OCI-LY7 (cell line): ENCODE results near the gene TPT1. TPM values are rescaled to one million over a fixed set of nuclear protein-coding genes. Genes with fewer than 3 reads are reported as not detected.
"Not testable (repeated sequence)": the region's sequence is repeated elsewhere in the genome, so short reads cannot be mapped to it uniquely, and the experiment has no call there.

ENCODE experiments used
- Bru-seq: library from RNA; stranded (reverse); fragments of 400-500 nt; gene quantifications from one replicate; lab custom pipeline; 2021; lab: Mats Ljungman, UMichigan
- BruChase-seq, 2 experiments: library from RNA; stranded (reverse); fragments of 400-500 nt; gene quantifications; one replicate each; lab custom pipeline; 2021; lab: Mats Ljungman, UMichigan
- BruUV-seq: library from RNA; stranded (reverse); fragments of 400-500 nt; replicated peaks from 2 replicates; lab custom pipeline; 2021; lab: Mats Ljungman, UMichigan
- CTCF ChIA-PET: fragments of 300-600 bp; sonication (Branson Sonifier 250); formaldehyde crosslinking; loops from one replicate; lab custom pipeline; 2022; ENCODE audit warnings: antibody characterized with exemption; ENCODE audit not compliant: unreplicated experiment; lab: Charles Lee
- POLR2A ChIA-PET: fragments of 300-600 bp; sonication (Branson Sonifier 250); formaldehyde crosslinking; loops from one replicate; lab custom pipeline; 2022; ENCODE audit warnings: antibody characterized with exemption; lab: Charles Lee
- DNase-seq: peaks from one replicate; pipeline ENCODE4 v3.0.0-alpha.2; 2015; ENCODE audit warnings: low spot score
- H2AFZ ChIP-seq: fragments of 200-600 bp; sonication (generic), shearing (Covaris generic); 2 replicates; pipeline ENCODE4 v1.6.1; 2014; ENCODE audit warnings: mild to moderate bottlenecking, antibody characterized with exemption, low read length, moderate library complexity
- H3K27ac ChIP-seq: fragments of 200-600 bp; sonication (generic); 2 replicates; pipeline ENCODE4 v1.5.1; 2014; ENCODE audit warnings: mixed run types, low read depth, mild to moderate bottlenecking, moderate library complexity, low read length, inconsistent platforms; ENCODE audit not compliant: poor library complexity, severe bottlenecking
- H3K36me3 ChIP-seq: fragments of 200-600 bp; sonication (generic); 2 replicates; pipeline ENCODE4 v1.6.1; 2014; ENCODE audit warnings: mild to moderate bottlenecking, antibody characterized with exemption, low read length, moderate library complexity, mixed read lengths; ENCODE audit not compliant: insufficient read depth
- H3K4me1 ChIP-seq: fragments of 200-600 bp; sonication (generic); 2 replicates; pipeline ENCODE4 v1.5.1; 2014; ENCODE audit warnings: mild to moderate bottlenecking, low read length; ENCODE audit not compliant: insufficient read depth, poor library complexity, severe bottlenecking
- H3K4me2 ChIP-seq: fragments of 200-600 bp; sonication (generic); 2 replicates; pipeline ENCODE4 v1.6.1; 2014; ENCODE audit warnings: mild to moderate bottlenecking, low read length
- H3K4me3 ChIP-seq: fragments of 200-600 bp; sonication (generic); 2 replicates; pipeline ENCODE4 v1.5.1; 2014; ENCODE audit warnings: mild to moderate bottlenecking, low read depth, low read length; ENCODE audit not compliant: poor library complexity, severe bottlenecking
- H3K79me2 ChIP-seq: fragments of 200-600 bp; sonication (generic); 2 replicates; pipeline ENCODE4 v1.6.1; 2016; ENCODE audit warnings: low read depth, mild to moderate bottlenecking, low read length, moderate library complexity, mixed read lengths; ENCODE audit not compliant: insufficient read depth
- H3K9me2 ChIP-seq: fragments of 200-600 bp; sonication (generic); 2 replicates; pipeline ENCODE4 v1.6.1; 2016; ENCODE audit warnings: mild to moderate bottlenecking, low read length, mixed read lengths; ENCODE audit not compliant: insufficient read depth
- H3K9me3 ChIP-seq: fragments of 200-600 bp; sonication (generic); 2 replicates; pipeline ENCODE4 v1.6.1; 2014; ENCODE audit warnings: mild to moderate bottlenecking, mixed run types, low read length, mixed read lengths
- H4K20me1 ChIP-seq: fragments of 200-600 bp; sonication (generic); 2 replicates; pipeline ENCODE4 v1.6.1; 2014; ENCODE audit warnings: mild to moderate bottlenecking, antibody characterized with exemption, low read length, moderate library complexity, mixed read lengths; ENCODE audit not compliant: insufficient read depth
- EZH2phosphoT487 ChIP-seq: fragments of 200-600 bp; sonication (generic); IDR thresholded peaks from 2 replicates; pipeline ENCODE4 v1.6.1; 2018; ENCODE audit warnings: low read depth, borderline replicate concordance, mild to moderate bottlenecking, mixed run types, antibody characterized with exemption, low read length, moderate library complexity, mixed read lengths
- intact Hi-C: fragments of 100-400 bp; cut with micrococcal nuclease; formaldehyde crosslinking; loops from one replicate; pipeline ENCODE4 v1.10.0; 2022; ENCODE audit not compliant: unreplicated experiment
- long read RNA-seq: library from polyadenylated mRNA; stranded (forward); transcript quantifications from one replicate; pipeline ENCODE4 v2.0.0, GENCODE V29; 2022
- total RNA-seq, 2 experiments: library from RNA; depleted of rRNA in 1 of 2; stranded (reverse); fragments of >200 nt in 1 of 2; shearing (Covaris generic) in 1 of 2; gene quantifications; 2 replicates each; pipeline ENCODE4 v1.2.3, GENCODE V29; 2014 to 2022
- TF ChIP-seq, protein P1 (sequence below): fragments of 200-600 bp; sonication (generic); conservative IDR thresholded peaks from 2 replicates; pipeline ENCODE4 v1.5.1; 2014; ENCODE audit warnings: mild to moderate bottlenecking, antibody characterized with exemption, low read length, moderate library complexity, mixed read lengths

The TPT1 gene
- total RNA-seq (2014; rRNA removed; shearing (Covaris generic)) (1,996 and 2,481 TPM in 2 replicates), total RNA-seq (2022) (2,337 and 2,698 TPM in 2 replicates), Bru-seq, nascent RNA (percentile 99 among the genes with signal in this experiment), BruChase-seq, experiment 1, labeled RNA remaining after a 6-hour chase (percentile 100 among the genes with signal in this experiment), BruChase-seq, experiment 2, labeled RNA remaining after a 2-hour chase (percentile 99 among the genes with signal in this experiment)
- long read RNA-seq, full-length matches to known transcripts: 248 of 287 reads
- long read RNA-seq, partial matches to known transcripts: 18 of 287 reads
- long read RNA-seq, other reads (novel, unspliced or antisense): 21 of 287 reads

GRCh38 chr13:45341034-45341798 lies at the start of gene TPT1:
TPT1 (minus strand) TSS chr13:45341183; CDS start chr13:45341069, 114 bp downstream.
- Histone ChIP-seq H3K4me3 (peak within 1 kb of the TSS; percentile 82), H3K4me1 (peaks cover 40% of the 10 kb centered on the region), H3K27ac (peak within 1 kb of the TSS; percentile 78), H3K9me2 (no peaks in the 10 kb centered on the region), H2AFZ (peak within 1 kb of the TSS; percentile 80), H4K20me1 (peaks cover 41% of the 10 kb centered on the region), H3K79me2 (peaks cover 63% of the 10 kb centered on the region), H3K36me3 (peaks cover 60% of the 10 kb centered on the region), H3K4me2 (peak within 1 kb of the TSS; percentile 82), H3K9me3 (no peaks in the 10 kb centered on the region)
- DNase-seq: peak; percentile 98
- CTCF ChIA-PET: no interaction called here
- TF ChIP-seq EZH2phosphoT487: no peak
- TF ChIP-seq, protein P1, sequence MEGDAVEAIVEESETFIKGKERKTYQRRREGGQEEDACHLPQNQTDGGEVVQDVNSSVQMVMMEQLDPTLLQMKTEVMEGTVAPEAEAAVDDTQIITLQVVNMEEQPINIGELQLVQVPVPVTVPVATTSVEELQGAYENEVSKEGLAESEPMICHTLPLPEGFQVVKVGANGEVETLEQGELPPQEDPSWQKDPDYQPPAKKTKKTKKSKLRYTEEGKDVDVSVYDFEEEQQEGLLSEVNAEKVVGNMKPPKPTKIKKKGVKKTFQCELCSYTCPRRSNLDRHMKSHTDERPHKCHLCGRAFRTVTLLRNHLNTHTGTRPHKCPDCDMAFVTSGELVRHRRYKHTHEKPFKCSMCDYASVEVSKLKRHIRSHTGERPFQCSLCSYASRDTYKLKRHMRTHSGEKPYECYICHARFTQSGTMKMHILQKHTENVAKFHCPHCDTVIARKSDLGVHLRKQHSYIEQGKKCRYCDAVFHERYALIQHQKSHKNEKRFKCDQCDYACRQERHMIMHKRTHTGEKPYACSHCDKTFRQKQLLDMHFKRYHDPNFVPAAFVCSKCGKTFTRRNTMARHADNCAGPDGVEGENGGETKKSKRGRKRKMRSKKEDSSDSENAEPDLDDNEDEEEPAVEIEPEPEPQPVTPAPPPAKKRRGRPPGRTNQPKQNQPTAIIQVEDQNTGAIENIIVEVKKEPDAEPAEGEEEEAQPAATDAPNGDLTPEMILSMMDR: no peak
- intact Hi-C loops: loop anchor here (2.0 to 5.0 kb wide), 3 partner anchors 124 to 841 kb away; partner anchors contain the start of genes COG3, LCP1 and TSC22D1
- no TSS peak for BruUV-seq
- POLR2A ChIA-PET: interaction anchor here (0.6 to 2.4 kb wide), 13 partner anchors 10 to 914 kb away, joined by 3 to 24 read pairs (median 3); partner anchors contain the start of genes COG3 and GTF2F2

GRCh38 chr13:45390348-45390747 lies 49.4 kb upstream of the TPT1 start:
- H3K9me3 ChIP-seq, H4K20me1 ChIP-seq, H3K9me2 ChIP-seq, H3K36me3 ChIP-seq, H2AFZ ChIP-seq, BruUV-seq, POLR2A ChIA-PET, H3K79me2 ChIP-seq, H3K4me1 ChIP-seq, DNase-seq, H3K4me3 ChIP-seq, H3K27ac ChIP-seq, H3K4me2 ChIP-seq, CTCF ChIA-PET: not testable (repeated sequence)
- intact Hi-C loops: loop anchor here (5.0 kb wide), 2 partner anchors 53 to 343 kb away; no protein-coding TSS in a partner anchor

GRCh38 chr13:45388664-45389063 lies 47.7 kb upstream of the TPT1 start:
- POLR2A ChIA-PET: no interaction called here
- Histone ChIP-seq H3K9me3 (no peaks in the 10 kb centered on the region), H3K9me2 (no peaks in the 10 kb centered on the region), H2AFZ (no peak overlapping the region), H4K20me1 (no peaks in the 10 kb centered on the region), H3K4me1 (no peaks in the 10 kb centered on the region), H3K4me3 (no peak overlapping the region), H3K4me2 (no peak overlapping the region), H3K27ac (no peak overlapping the region), H3K36me3 (no peaks in the 10 kb centered on the region), H3K79me2 (no peaks in the 10 kb centered on the region)
- no TSS peak for BruUV-seq
- TF ChIP-seq EZH2phosphoT487: no peak
- TF ChIP-seq, protein P1: no peak
- CTCF ChIA-PET: no interaction called here
- no peak for DNase-seq
- intact Hi-C loops: no loop called here

GRCh38 chr13:45386892-45387575 lies 46.1 kb upstream of the TPT1 start:
- POLR2A ChIA-PET: interaction anchor here (0.6 kb wide), 1 partner anchor 461 kb away, joined by 3 read pairs; no protein-coding TSS in a partner anchor
- H4K20me1 ChIP-seq, intact Hi-C loops, DNase-seq, H3K4me2 ChIP-seq, H3K9me3 ChIP-seq, H3K4me3 ChIP-seq, H3K79me2 ChIP-seq, H3K9me2 ChIP-seq, BruUV-seq, H3K4me1 ChIP-seq, H2AFZ ChIP-seq, H3K36me3 ChIP-seq, H3K27ac ChIP-seq, CTCF ChIA-PET: not testable (repeated sequence)
